HCT116 (cell line): ENCODE results near the gene ZNF648. TPM values are rescaled to one million over a fixed set of nuclear protein-coding genes. Genes with fewer than 3 reads are reported as not detected.

Experiments used
- ATAC-seq: fragments of 200-7000 bp; cut with Tn5 transposase; 2 replicates; pipeline ENCODE4 v1.9.1; 2020; ENCODE audit warnings: mild to moderate bottlenecking, moderate library complexity
- BruUV-seq: library from RNA; stranded (reverse); fragments of 400-500 nt; replicated peaks from 2 replicates; lab custom pipeline; 2021; lab: Mats Ljungman, UMichigan
- CTCF ChIA-PET: fragments of 300-600 bp; sonication (Branson Sonifier 250); formaldehyde crosslinking; loops from one replicate; lab custom pipeline; 2021; ENCODE audit warnings: antibody characterized with exemption; lab: Charles Lee
- POLR2A ChIA-PET: fragments of 300-600, 350-600 bp; sonication (Branson Sonifier 250); formaldehyde crosslinking; loops from one replicate; lab custom pipeline; 2021; ENCODE audit warnings: antibody characterized with exemption; lab: Charles Lee
- RAD21 ChIA-PET, 2 experiments: fragments of 300-600 bp; sonication (Branson Sonifier 250); formaldehyde crosslinking; loops; one replicate each; lab custom pipeline; 2023; ENCODE audit warnings: low total read pairs in 2 of 2; ENCODE audit not compliant: uncharacterized antibody in 2 of 2, unreplicated experiment in 2 of 2, low non-redundant PET in 1 of 2; lab: Charles Lee
- DNase-seq: peaks from one replicate; pipeline ENCODE4 v3.0.0-alpha.2; 2010; ENCODE audit warnings: low read depth, low spot score
- H2AFZ ChIP-seq: fragments of 200-600 bp; shearing (Covaris generic), sonication (generic); 2 replicates; pipeline ENCODE4 v1.6.1; 2017; ENCODE audit warnings: low read depth, mixed run types, mixed read lengths, antibody characterized with exemption, low read length; ENCODE audit not compliant: poor library complexity, severe bottlenecking
- H3K27ac ChIP-seq: 2 replicates; pipeline ENCODE4 v1.5.1; 2012; ENCODE audit warnings: low read depth, low read length
- H3K27me3 ChIP-seq: fragments of 200-600 bp; sonication (generic); 2 replicates; pipeline ENCODE4 v1.6.1; 2016; ENCODE audit warnings: mixed run types, low read length, mixed read lengths; ENCODE audit not compliant: insufficient read depth
- H3K36me3 ChIP-seq, 2 experiments: fragments of 200-500 bp in 1 of 2; fragments of 200-600 bp in 1 of 2; sonication (Bioruptor generic) in 1 of 2; sonication (generic) in 1 of 2; 2 replicates each; pipeline versions ENCODE4 v1.5.1 to v1.6.1; 2014 to 2016; ENCODE audit warnings: low read length in 2 of 2, inconsistent platforms in 1 of 2, mixed read lengths in 1 of 2, mixed run types in 1 of 2; ENCODE audit not compliant: insufficient read depth in 2 of 2, control insufficient read depth in 1 of 2
- H3K4me1 ChIP-seq, 2 experiments: fragments of 200-600 bp in 1 of 2; sonication (generic) in 1 of 2; 2 replicates each; pipeline versions ENCODE4 v1.5.1 to v1.6.1; 2012 to 2017; ENCODE audit warnings: low read length in 2 of 2, inconsistent platforms in 1 of 2, mild to moderate bottlenecking in 1 of 2, mixed read lengths in 1 of 2, mixed run types in 1 of 2, moderate library complexity in 1 of 2; ENCODE audit not compliant: insufficient read depth in 2 of 2, control insufficient read depth in 1 of 2
- H3K4me2 ChIP-seq: fragments of 200-600 bp; sonication (generic); 2 replicates; pipeline ENCODE4 v1.6.1; 2017; ENCODE audit warnings: mixed run types, low read length, mixed read lengths
- H3K4me3 ChIP-seq, 2 experiments: fragments of 200-600 bp in 1 of 2; sonication (generic) in 1 of 2; replicated peaks in 1 of 2; 2 replicates each; pipeline ENCODE4 v1.5.1; 2011 to 2016; ENCODE audit warnings: low read length in 2 of 2, control low read depth in 1 of 2, low read depth in 1 of 2, mild to moderate bottlenecking in 1 of 2, mixed read lengths in 1 of 2, mixed run types in 1 of 2
- H3K79me2 ChIP-seq: fragments of 200-600 bp; sonication (generic); 2 replicates; pipeline ENCODE4 v1.6.1; 2017; ENCODE audit warnings: mild to moderate bottlenecking, mixed run types, low read length, moderate library complexity, mixed read lengths; ENCODE audit not compliant: insufficient read depth
- H3K9ac ChIP-seq: fragments of 200-600 bp; sonication (generic); 2 replicates; pipeline ENCODE4 v1.6.1; 2016; ENCODE audit warnings: low read length, mixed read lengths
- H3K9me2 ChIP-seq: fragments of 200-600 bp; sonication (generic), shearing (Covaris generic); 2 replicates; pipeline ENCODE4 v1.6.1; 2017; ENCODE audit warnings: mixed run types, mild to moderate bottlenecking, moderate library complexity; ENCODE audit not compliant: insufficient read depth
- H3K9me3 ChIP-seq, 2 experiments: fragments of 200-500 bp in 1 of 2; fragments of 200-600 bp in 1 of 2; sonication (Bioruptor generic) in 1 of 2; sonication (generic) in 1 of 2; 2 replicates each; pipeline ENCODE4 v1.6.1; 2014 to 2017; ENCODE audit warnings: low read length in 2 of 2, mixed read lengths in 2 of 2, inconsistent platforms in 1 of 2, low read depth in 1 of 2, mild to moderate bottlenecking in 1 of 2, mixed run types in 1 of 2, moderate library complexity in 1 of 2; ENCODE audit not compliant: control insufficient read depth in 1 of 2, insufficient read depth in 1 of 2
- H4K20me1 ChIP-seq: fragments of 200-600 bp; sonication (generic), shearing (Covaris generic); 2 replicates; pipeline ENCODE4 v1.6.1; 2017; ENCODE audit warnings: mixed run types, mild to moderate bottlenecking, moderate library complexity; ENCODE audit not compliant: insufficient read depth
- ATF3 ChIP-seq: IDR thresholded peaks from 2 replicates; pipeline ENCODE4 v1.6.1; 2012
- CEBPB ChIP-seq: IDR thresholded peaks from 2 replicates; pipeline ENCODE4 v1.6.1; 2012; ENCODE audit warnings: low read depth
- EGR1 ChIP-seq: IDR thresholded peaks from 2 replicates; pipeline ENCODE4 v1.6.1; 2012; ENCODE audit warnings: low read depth
- ELF1 ChIP-seq: IDR thresholded peaks from 2 replicates; pipeline ENCODE4 v1.6.1; 2012; ENCODE audit warnings: low read depth, borderline replicate concordance
- EZH2 ChIP-seq: fragments of 200-600 bp; sonication (generic); IDR thresholded peaks from 2 replicates; pipeline ENCODE4 v1.6.1; 2017; ENCODE audit warnings: antibody characterized with exemption, mixed run types
- EZH2phosphoT487 ChIP-seq: fragments of 200-600 bp; IDR thresholded peaks from 2 replicates; pipeline ENCODE4 v1.6.1; 2018; ENCODE audit warnings: antibody characterized with exemption, borderline replicate concordance
- FOSL1 ChIP-seq: IDR thresholded peaks from 2 replicates; pipeline ENCODE4 v1.6.1; 2012; ENCODE audit warnings: low read depth
- JUND ChIP-seq: IDR thresholded peaks from 2 replicates; pipeline ENCODE4 v1.6.1; 2012
- POLR2AphosphoS5 ChIP-seq: IDR thresholded peaks from 2 replicates; pipeline ENCODE4 v1.6.1; 2011; ENCODE audit warnings: mild to moderate bottlenecking, low read depth, low read length, moderate library complexity
- REST ChIP-seq: IDR thresholded peaks from 2 replicates; pipeline ENCODE4 v1.6.1; 2012; ENCODE audit warnings: low read depth
- SIN3A ChIP-seq: IDR thresholded peaks from 2 replicates; pipeline ENCODE4 v1.6.1; 2012; ENCODE audit warnings: low read depth
- SP1 ChIP-seq: IDR thresholded peaks from 2 replicates; pipeline ENCODE4 v1.6.1; 2012; ENCODE audit warnings: low read depth
- SRF ChIP-seq: IDR thresholded peaks from 2 replicates; pipeline ENCODE4 v1.6.1; 2012; ENCODE audit warnings: low read depth
- TCF7L2 ChIP-seq: IDR thresholded peaks from 2 replicates; pipeline ENCODE4 v1.7.0; 2011; ENCODE audit warnings: borderline replicate concordance, inconsistent platforms; ENCODE audit not compliant: insufficient read depth, insufficient read length; ENCODE audit errors: extremely low read depth
- YY1 ChIP-seq: IDR thresholded peaks from 2 replicates; pipeline ENCODE4 v1.6.1; 2011; ENCODE audit warnings: low read length, low read depth, moderate library complexity, mild to moderate bottlenecking; ENCODE audit not compliant: insufficient replicate concordance; ENCODE audit errors: extremely low read depth
- ZBTB33 ChIP-seq: IDR thresholded peaks from 2 replicates; pipeline ENCODE4 v1.6.1; 2011; ENCODE audit warnings: mild to moderate bottlenecking, low read length, moderate library complexity; ENCODE audit not compliant: insufficient replicate concordance; ENCODE audit errors: extremely low read depth
- ZFX ChIP-seq: fragments of 450-650 bp; IDR thresholded peaks from 2 replicates; pipeline ENCODE4 v1.6.1; 2017
- ZNF274 ChIP-seq: fragments of 200-500 bp; sonication (Bioruptor generic); IDR thresholded peaks from 2 replicates; pipeline ENCODE4 v1.6.1; 2014; ENCODE audit warnings: mild to moderate bottlenecking, low read depth, low read length, inconsistent platforms
- intact Hi-C: fragments of 100-400 bp; cut with micrococcal nuclease; formaldehyde crosslinking; loops from 2 replicates; pipeline ENCODE4 v1.10.0; 2022
- total RNA-seq: library from RNA; stranded (reverse); gene quantifications from one replicate; pipeline ENCODE4 v1.2.1, GENCODE V29; 2021; ENCODE audit not compliant: unreplicated experiment
- TF ChIP-seq, protein P1 (sequence below), 3 experiments: fragments of 200-600 bp in 1 of 3; sonication (generic) in 1 of 3; IDR thresholded peaks in 2 of 3; conservative IDR thresholded peaks in 1 of 3; 2 replicates each; pipeline ENCODE4 v1.5.1; 2012 to 2017; ENCODE audit warnings: low read depth in 2 of 3, low read length in 2 of 3, antibody characterized with exemption in 1 of 3, borderline replicate concordance in 1 of 3, control low read depth in 1 of 3, mild to moderate bottlenecking in 1 of 3, mixed read lengths in 1 of 3, mixed run types in 1 of 3, moderate library complexity in 1 of 3; ENCODE audit not compliant: insufficient read depth in 1 of 3
- TF ChIP-seq, protein P2 (sequence below): IDR thresholded peaks from 2 replicates; pipeline ENCODE4 v1.6.1; 2012

ZNF648 gene
- total RNA-seq, 1 experiment from 2014 or later = 0.57 TPM

DNA sequence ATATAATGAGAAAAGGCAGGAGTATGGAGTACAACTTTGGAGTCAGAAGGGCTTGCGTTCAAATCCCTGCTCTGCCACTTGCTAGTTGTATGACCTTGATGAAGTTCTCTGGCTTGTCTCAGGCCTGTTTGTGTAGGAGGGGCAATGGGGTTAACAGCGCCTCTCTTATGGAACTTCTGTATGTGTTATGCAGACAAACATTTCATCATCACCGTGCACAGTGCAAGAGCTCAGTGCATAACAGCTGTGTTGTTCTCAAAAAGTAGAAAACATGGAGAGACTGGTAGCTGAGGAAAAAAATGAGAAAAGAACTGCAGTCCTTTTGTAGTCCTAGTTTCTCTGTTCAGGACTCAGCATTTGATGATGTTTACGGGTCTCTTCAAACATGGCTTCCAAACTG lies 10.4 kb upstream of the ZNF648 start:
- ChIA-PET RAD21 (no interaction called here), CTCF (interaction anchor here (1.5 kb wide), 1 partner anchor 9 kb away, joined by 5 read pairs; no protein-coding TSS in a partner anchor), POLR2A (no interaction called here)
- no peaks in the 10 kb centered on the region for H3K9me2 ChIP-seq
- no peaks in the 10 kb centered on the region for H3K27me3 ChIP-seq
- intact Hi-C loops = no loop called here
- no TSS peak for BruUV-seq
- H2AFZ ChIP-seq = no peak overlapping the region
- H3K4me3 ChIP-seq = no peak overlapping the region
- no peak overlapping the region for H3K27ac ChIP-seq
- H3K36me3 ChIP-seq = no peaks in the 10 kb centered on the region
- H3K9me3 ChIP-seq = no peaks in the 10 kb centered on the region
- no peak for TF ChIP-seq POLR2AphosphoS5
- TF ChIP-seq FOSL1 = no peak
- no peak for TF ChIP-seq CEBPB
- TF ChIP-seq EGR1 = no peak
- TF ChIP-seq REST = no peak
- TF ChIP-seq JUND = no peak
- TF ChIP-seq, protein P1, sequence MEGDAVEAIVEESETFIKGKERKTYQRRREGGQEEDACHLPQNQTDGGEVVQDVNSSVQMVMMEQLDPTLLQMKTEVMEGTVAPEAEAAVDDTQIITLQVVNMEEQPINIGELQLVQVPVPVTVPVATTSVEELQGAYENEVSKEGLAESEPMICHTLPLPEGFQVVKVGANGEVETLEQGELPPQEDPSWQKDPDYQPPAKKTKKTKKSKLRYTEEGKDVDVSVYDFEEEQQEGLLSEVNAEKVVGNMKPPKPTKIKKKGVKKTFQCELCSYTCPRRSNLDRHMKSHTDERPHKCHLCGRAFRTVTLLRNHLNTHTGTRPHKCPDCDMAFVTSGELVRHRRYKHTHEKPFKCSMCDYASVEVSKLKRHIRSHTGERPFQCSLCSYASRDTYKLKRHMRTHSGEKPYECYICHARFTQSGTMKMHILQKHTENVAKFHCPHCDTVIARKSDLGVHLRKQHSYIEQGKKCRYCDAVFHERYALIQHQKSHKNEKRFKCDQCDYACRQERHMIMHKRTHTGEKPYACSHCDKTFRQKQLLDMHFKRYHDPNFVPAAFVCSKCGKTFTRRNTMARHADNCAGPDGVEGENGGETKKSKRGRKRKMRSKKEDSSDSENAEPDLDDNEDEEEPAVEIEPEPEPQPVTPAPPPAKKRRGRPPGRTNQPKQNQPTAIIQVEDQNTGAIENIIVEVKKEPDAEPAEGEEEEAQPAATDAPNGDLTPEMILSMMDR (IDR thresholded peaks at IDR 0.05 in 2 of 3, conservative IDR thresholded peaks at IDR 0.05 in 1 of 3; ENCODE audit: borderline replicate concordance in 1 of 3, insufficient read depth in 1 of 3, low read depth in 2 of 3, low read length in 2 of 3) = no peak
- no peak for TF ChIP-seq ZNF274
- TF ChIP-seq, protein P2, sequence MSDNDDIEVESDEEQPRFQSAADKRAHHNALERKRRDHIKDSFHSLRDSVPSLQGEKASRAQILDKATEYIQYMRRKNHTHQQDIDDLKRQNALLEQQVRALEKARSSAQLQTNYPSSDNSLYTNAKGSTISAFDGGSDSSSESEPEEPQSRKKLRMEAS = no peak
- no peak for TF ChIP-seq ZBTB33
- no peak for TF ChIP-seq EZH2phosphoT487
- no peak for TF ChIP-seq ATF3
- no peak for TF ChIP-seq YY1
- no peak for TF ChIP-seq ELF1
- TF ChIP-seq TCF7L2 = no peak
- no peak for TF ChIP-seq EZH2
- no peak for TF ChIP-seq ZFX
- TF ChIP-seq SIN3A = no peak
- no peak for TF ChIP-seq SP1
- TF ChIP-seq SRF = no peak
- H3K4me1 ChIP-seq = no peaks in the 10 kb centered on the region; a peak in 2 of 4 replicates
- H3K4me2 ChIP-seq = no peak overlapping the region
- no peak overlapping the region for H3K9ac ChIP-seq
- ATAC-seq = no peak
- no peaks in the 10 kb centered on the region for H3K79me2 ChIP-seq
- no peaks in the 10 kb centered on the region for H4K20me1 ChIP-seq
- DNase-seq = no peak
